CD4-positive, alpha-beta T cell treated with Interleukin-17A for 4 hours (primary cell): ENCODE measurements around the gene CCSER1.
"Not testable (repeated sequence)": the region's sequence is repeated elsewhere in the genome, so short reads cannot be mapped to it uniquely, and the experiment has no call there.

ENCODE experiments used
- DNase-seq: peaks from one replicate; pipeline ENCODE4 v3.0.0-alpha.2; 2020; ENCODE audit warnings: mixed read lengths

Gene CCSER1

DNA sequence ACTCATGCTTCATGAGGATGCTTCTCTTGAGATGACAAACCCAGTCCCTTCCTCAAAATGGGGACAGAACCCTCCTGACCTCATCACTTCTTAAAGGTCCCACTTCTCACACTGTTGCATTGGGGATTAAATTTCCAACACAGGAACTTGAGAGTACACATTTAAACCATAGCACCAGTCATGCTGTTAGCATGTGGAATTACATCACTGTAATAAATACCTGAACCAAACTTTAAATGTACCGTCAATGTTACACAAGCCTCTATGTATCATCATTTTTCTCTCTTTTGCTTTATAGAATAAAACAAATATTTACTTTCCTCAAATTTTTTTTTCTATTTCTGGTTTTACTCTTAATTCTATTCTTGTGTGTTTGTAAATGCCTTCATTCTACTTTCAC, 448.2 kb downstream of the CCSER1 start:
- no peak for DNase-seq

DNA sequence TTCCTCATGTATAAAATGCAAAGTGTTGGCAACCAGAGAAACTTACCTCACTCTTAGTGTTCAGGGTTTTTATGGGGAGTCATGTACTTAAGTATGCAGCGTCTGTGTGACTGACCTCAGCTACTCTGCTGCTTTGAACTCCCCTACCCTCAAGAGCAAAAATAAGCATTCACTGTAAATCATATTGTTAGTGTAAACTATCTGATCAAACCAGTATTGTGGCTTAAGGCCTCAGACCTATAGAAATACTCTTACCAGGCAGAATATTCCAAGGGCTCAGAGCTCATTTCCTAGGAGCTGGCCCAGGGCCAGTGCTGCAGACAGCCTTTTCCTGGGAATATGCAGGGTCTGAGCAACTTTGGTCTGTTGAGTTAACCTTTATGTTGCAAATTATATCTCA, 453.1 kb downstream of the CCSER1 start:
- no peak for DNase-seq

DNA sequence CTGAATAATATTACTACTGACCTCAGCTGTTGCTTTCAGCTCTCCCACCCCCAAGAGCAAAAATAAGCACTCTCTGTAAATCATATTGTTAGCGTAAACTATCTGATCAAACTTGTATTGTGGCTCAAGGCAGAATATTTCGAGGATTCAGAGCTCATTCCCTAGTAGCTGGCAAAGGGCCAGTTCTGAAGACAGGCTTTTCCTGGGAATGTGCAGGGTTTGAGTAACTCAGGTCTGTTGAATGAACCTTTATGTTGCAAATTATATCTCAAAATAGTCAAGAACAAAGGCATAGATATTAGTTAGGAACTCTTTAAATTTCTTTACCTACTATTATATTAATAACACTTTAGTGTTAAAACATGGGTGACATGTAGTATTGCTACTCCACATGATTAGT, 454.9 kb downstream of the CCSER1 start:
- DNase-seq = no peak

DNA sequence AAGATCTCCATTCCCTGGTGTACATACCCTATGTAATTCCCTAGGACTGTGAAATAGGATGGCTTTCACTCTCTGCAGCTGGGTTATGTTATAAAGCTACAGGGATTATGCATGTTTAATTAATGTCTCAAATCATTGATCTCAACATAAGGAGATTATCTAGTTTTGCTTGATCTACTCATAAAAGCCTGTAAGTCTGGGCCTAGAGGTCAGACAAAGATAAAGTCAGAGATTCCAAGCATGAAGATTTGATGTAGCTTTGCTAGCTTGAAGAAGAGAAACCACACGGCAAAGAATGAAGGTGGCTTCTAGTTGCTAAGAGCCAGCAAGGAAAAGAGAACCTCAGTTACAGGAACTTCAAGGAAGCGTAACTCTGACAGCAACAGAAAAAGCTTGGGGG, 456.9 kb downstream of the CCSER1 start:
- DNase-seq = no peak

DNA sequence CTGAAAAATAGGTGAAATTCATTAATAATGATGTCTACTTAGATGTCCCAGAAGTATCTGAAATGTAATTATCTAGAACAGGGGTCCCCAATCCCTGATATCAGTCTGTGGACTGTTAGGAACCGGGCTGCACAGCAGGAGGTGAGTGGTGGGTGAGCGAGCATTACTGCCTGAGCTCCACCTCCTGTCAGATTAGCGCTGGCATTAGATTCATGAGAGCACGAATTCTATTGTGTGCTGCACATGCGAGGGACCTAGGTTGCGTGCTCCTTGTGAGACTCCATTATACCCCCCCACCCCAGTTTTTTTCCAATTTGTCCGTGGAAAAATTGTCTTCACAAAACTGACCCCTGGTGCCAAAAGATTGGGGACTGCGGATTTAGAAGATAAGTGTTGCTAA, 458.8 kb downstream of the CCSER1 start:
- no peak for DNase-seq

DNA sequence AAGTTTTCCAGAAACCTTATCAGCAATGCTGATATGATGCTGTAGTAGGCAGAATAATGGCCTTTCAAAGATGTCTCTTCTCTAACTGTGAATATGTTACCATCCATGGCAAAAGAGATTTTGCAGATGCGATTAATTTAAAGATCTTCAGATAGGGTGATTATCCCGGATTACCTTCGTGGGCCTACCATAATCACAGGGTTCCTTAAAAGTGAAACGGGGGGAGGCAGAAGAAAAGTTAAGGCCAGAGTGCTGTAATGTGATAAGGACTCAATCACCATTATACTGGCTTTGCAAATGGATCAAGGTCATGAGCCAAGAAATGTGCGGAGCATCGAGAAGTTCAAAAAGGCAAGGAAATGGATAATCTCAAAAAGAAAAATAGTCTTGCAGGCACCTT, 459.6 kb downstream of the CCSER1 start:
- DNase-seq = no peak

DNA sequence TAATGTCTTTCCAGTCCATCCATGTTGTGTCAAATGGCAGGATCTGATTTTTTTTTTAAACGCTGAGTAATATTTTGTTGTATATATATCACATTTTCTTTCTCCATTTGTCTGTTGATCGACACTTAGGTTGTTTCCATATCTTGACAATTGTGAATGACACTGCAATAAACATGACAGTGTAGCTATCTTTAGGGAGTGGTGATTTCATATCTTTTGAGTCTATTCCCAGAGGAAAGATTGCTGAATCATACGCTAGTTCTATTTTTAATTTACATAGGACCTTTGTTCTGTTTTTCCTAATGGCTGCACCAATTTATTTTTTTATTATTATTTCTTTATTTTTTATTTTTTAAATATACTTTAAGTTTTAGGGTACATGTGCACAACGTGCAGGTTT, 470.7 kb downstream of the CCSER1 start:
- DNase-seq = no peak

DNA sequence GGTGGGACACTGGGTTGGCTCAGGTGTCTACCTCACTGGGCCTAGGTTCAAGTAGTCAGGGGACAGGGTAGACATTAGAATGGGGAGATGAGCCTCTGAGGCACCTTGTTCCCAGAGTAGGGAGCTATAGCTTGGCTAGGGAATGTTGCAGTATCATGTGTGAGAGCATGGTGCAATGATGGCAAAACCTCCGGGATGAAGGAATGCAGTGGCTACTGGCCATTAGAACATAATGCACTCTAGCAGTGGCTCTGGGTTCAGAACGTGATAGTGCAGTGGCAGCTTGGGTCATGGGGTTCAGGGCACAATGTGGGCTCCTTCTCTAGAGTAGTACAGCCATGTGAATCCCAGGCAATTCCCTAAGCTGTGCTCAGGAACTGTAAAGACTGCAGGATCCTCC, 471.5 kb downstream of the CCSER1 start:
- no peak for DNase-seq

DNA sequence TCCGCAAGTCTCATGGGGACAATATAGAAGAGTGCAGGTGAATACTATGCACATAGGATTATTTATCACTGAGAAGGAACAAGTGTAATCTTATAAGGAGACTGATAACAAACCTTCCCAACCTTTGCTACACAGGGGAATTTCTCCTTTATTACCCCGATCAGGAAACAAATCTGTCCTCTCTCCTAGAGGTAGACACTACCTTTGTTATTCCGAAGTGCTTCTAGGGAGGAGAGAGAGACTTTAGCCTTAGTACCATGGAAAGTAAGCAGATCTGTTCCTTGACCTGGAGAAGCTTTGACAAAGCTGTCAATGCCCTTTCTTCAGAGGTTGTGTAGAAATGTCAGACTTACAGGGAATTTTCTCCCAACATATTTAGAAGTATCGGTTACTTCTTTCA, 475.5 kb downstream of the CCSER1 start:
- no peak for DNase-seq

DNA sequence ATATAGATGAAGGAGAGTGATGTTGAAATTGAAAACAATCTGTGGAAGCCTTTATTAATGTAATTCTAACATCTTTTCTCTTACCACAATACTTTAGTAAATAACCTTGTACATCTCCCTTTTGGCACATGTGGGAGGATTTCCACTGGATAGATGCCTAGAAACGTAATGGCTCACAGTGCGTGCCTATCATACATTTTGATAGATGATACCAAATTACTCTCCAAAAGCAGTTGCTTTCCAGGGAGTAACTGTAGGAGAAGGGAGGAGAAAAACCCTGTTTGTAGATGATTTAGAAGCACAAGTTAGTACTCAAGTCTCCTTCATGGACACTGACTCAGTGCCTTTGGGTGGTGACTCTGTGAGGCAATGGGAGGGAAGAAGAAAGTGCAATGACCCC, 476.3 kb downstream of the CCSER1 start:
- no peak for DNase-seq

DNA sequence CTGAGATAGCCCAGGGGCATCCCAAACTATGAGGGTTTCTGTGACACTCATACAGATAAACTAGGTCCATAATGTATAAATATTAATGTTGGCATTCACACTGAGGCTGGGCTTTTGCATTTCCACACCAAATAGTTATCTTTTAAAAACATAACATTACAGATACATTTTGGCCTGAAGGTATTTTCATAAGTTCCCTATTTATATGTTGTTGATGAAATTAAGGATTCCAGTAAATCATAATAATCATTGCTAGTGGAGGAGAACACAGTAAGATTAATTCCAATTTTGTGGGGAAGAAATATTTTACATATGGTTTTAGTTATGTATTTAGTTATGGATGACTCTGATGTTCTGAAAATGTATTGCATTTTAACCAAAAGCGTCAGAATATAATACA, 479.6 kb downstream of the CCSER1 start:
- no peak for DNase-seq

DNA sequence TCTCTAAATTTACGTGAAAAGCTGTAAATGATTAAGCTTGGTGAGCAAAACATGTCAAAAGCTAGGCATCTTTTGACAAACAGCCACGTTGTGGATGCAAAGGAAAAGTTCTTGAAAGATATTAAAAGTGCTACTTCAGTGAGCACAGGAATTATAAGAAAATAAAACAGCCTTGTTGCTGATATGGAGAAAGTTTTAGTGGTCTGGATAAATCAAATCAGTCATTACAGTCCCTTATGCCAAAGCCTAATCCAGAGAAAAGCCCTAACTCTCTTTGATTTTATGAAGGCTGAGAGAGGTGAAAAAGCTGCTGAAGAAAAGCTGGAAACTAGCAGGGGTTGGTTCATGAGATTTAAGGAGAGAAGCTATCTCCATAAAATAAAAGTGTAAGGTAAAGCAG, 487.2 kb downstream of the CCSER1 start:
- no peak for DNase-seq

DNA sequence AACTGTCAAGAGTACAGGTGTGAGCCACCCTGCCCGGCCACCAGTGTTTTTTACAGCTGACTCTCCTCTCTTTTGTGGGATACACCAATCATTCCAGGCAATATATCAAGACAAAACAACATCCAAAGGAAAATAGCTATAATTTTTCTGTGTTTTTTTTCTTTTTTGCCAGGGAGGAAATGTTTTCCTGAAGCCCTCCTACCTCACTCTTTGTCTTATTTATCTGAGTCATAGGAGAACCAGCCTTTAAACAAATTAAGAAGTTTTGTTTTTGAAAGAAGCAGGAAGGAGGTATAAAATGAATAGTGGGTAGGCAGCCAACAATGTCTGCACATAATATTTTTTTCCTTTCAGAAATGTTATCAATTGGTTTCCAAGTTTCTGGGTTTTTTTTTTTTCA, 493.9 kb downstream of the CCSER1 start:
- no peak for DNase-seq

DNA sequence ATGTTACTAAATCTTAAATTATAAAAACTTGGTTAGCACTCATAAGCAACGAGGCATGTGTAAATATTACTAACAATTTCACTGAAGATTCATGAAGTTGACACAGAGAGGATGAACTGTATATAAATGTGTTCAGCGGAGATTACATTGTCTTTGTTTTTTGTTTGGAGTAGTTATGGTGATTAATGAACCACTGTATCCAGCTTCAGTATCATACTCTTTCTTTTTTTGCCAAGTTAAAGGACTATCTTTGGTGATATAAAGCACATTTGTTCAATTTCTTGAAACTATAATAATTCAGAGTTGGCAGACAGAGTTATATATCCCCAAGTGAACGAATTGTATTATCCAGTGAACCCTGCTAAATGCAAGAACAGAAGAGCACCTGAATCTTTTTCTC, 497.6 kb downstream of the CCSER1 start:
- DNase-seq = no peak

DNA sequence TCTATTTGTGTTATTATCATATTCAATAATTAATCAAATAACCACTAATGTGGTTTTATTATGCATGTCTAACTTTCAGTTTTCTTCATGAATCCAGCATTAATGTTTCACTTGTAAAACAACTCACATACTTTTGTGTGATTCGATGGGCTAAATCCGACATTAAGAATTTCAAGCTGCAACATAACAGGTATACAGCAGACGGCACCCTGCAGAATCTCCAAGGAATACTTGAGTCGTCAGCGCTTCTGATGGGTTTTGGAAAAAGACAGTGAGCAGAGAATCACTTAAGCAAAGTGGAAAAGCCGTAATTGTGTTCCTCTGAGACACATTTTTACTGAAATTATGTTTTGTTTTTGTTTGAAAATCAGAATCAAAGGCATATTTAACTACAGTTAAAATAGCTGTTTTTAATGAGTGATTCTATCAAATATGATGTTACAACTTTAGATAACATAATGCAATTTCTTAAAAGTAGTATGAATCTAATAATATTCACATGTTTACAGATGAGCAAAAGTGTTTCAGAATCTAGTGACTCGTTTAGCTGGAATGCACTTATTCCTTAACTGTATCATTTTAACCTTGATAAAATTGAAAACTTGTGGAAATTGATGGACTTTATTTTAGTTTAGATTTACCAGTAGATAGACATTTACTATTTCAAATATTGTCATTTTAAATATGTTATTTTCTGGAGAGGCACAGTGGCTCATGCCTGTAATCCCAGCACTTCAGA, 514.8 kb downstream of the CCSER1 start:
- no peak for DNase-seq

DNA sequence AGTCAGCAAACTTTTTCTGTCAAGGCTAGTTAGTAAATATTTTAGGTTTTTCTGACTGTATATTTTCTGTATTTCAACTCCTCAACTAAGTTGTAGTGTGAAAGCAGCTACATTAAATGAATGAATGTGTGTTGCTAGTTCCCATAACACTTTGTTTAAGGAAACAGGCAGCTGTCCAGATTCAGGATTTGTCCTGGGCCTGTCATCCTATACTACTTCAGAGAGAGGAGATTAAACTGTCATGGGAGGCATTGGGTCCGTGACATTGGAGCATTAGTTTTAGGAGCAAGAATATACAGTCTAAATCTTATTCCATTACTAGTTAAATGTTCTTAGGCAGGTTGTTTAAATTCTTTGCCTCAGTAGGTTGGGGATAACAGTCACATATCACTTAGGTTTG, 516.0 kb downstream of the CCSER1 start:
- no peak for DNase-seq

DNA sequence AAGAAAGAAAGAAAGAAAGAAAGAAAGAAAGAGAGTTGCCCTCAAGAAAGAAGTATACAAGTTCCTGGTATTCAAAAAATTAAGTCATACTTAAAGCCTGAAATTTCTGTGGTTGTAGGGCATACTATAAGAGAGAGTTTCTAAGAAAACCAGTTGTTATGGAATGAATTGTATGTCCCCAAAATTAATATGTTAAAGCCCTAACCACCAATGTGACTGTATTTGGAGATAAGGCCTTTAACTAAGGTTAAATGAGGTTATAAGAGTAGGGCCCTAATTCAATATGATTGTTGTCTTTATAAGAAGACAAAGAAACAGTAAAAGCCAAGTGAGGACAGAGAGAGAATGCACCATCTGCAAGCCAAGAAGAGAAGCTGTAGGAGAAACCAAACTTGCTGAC, 521.1 kb downstream of the CCSER1 start:
- no peak for DNase-seq

DNA sequence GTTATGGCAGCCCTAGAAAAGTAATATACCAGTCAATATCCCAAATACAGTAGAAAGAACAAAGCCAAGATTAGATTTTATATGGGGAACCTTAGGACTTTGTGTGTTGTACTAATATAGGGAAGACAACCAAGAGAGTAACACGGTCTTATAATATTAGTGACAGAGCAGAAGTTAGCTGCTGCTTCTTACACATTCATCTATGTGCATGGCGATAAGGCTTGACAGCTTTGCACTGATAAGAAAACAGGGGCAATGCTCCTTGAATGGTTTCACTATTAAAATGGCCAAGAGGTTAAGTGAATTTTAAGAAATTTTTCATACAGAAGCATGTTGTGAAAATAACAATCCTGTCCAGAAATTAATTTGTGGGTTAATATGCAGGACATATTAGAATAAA, 521.6 kb downstream of the CCSER1 start:
- DNase-seq = no peak

DNA sequence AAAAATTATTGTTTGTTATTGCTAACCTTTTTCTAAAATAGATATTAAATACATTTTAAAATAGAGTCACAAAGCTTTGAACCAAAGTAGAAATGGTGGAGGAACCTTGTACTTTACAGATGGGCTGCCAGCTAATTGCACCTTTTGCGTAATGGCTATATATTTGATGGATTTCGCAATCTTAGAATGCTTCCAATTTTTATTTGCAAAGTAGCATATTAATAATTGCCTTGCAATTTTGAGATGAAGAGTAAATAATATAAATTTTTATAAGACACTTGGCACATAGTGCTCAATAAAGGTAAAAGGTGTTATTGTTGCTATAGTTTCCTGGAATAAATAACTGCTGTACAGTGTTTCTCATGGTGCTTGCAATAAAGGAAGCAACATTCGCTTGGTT, 533.5 kb downstream of the CCSER1 start:
- no peak for DNase-seq

DNA sequence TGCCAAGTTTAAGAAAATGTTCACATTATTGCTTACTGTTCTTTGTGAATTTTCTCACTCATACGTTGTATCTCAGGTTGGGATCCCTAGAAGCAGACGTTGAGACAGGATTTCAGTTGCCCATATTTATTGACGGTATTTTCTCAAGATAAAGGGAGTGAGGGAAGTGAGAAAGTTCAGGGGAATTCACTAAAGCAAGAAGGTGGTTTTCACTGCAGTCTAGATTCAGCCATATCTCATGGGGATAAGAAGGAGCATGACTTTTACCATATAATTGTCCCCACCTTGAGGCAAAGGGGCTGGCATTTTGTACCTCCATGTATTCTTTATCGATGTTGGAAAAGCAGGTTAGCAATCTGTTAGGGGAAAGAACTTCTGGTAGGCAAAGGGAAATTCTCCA, 543.0 kb downstream of the CCSER1 start:
- DNase-seq = no peak

DNA sequence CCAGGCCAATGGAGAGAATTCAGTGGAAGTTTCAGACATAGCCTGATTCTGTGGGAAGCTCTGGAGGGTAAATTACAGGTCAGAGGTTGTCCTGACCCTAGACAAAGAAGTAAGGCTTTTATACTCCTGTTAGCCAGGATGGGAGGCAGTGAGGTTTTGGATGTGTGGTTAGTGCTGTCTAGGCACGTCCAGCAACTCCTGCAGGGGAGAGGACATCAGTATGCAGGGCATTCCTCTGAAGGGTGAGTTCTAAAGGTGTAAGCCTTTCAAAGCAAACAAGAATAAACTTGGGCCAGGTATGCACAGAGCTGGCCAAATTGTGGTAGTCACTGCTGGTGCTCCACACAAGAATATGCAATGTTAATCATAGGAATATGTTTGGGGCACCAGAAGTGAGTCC, 562.5 kb downstream of the CCSER1 start:
- no peak for DNase-seq

DNA sequence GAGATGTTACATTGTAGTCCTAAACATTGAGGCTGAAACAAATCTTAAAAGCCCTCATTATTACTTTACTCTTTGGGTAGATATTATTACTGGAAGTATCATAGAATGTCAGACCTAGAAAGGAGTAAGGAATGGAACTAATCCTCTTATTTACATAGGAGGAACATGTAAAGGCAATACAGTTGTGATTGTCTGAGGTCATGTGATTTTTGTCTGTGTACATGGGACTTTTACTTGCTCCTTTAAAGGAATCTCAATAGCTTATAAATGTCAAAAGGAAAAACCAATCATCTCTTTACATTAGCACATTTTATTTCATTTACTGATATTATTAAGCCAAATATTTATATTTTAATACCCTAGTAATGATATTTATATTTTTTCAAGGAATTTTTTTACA, 568.2 kb downstream of the CCSER1 start:
- DNase-seq = no peak

DNA sequence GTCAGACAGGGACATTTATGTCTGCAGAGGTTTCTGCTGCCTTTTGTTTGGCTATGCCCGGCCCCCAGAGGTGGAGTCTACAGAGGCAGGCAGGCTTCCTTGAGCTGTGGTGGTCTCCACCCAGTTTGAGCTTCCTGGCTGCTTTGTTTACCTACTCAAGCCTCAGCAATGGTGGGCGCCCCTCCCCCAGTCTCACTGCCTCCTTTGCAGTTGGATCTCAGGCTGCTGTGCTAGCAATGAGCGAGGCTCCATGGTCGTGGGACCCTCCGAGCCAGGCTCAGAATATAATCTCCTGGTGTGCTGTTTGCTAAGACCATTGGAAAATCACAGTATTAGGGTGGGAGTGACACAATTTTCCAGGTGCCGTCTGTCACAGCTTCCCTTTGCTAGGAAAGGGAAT, 578.3 kb downstream of the CCSER1 start:
- DNase-seq = not testable (repeated sequence)

DNA sequence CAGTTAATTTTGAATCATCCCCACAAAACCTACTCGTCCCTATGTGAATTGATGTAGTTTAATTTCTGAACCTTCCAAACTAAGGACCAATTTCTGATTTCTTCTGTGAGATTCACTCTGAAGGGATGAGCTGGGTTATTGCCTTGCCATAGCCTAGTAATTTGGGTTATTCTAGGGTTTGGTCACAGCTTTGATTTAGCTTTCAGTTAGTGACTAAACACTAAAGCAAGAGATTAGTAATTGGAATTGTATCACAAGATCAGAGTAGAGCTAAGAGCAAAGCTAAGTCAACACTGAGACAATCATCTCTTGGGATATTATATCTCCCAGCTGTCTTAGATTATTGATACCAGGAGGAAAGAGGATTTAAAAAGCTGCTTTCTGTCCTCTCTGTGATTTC, 588.0 kb downstream of the CCSER1 start:
- no peak for DNase-seq

DNA sequence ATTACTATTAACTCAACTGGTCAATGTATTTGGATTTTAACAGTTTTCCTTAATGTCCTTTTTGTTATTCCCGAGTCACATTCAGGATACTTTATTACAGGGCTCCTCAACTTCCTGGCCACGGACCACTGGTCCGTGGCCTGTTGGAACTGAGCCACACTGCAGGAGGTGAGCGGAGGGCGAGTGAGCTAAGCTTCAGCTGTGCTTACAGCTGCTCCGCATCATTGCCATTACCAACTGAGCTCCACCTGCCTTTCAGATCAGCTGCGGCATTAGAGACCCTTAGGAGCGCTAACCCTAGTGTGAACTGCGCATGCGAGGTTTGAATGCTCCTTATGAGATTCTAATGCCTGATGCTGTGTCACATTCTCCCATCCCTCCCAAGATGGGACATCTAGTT, 591.7 kb downstream of the CCSER1 start:
- DNase-seq = no peak

DNA sequence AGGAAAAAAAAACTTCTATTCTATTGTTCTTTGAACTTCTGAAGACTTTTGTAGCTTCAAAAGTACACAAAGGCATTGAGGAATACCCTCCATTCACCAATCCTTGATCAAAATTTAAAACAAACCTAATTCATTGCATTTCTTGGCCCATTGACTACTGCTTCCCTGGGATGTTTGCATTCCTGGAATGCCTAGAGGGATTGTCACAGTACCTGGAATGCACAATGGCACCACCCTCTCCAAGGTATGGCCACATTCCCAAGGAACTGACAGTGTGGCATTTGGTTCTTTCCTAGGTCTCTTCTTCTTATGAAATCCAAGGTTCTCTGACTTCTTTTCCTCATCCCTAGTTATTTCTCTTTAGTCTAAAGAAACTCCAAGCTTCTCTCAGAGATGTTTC, 600.7 kb downstream of the CCSER1 start:
- no peak for DNase-seq
